HepG2 (cell line): ENCODE measurements around the gene TGFBR1.
"Not testable (repeated sequence)": the region's sequence is repeated elsewhere in the genome, so short reads cannot be mapped to it uniquely, and the experiment has no call there.

Experiments
- GABPA ChIP-seq, 2 experiments: IDR thresholded peaks; 2 replicates each; pipeline ENCODE4 v1.6.1; 2011 to 2016; ENCODE audit warnings: low read depth in 2 of 2, low read length in 1 of 2, missing biosample characterization in 1 of 2, missing genetic modification characterization in 1 of 2
- PBX3 ChIP-seq: sonication (generic); formaldehyde crosslinking; IDR thresholded peaks from 2 replicates; pipeline ENCODE4 v1.8.1; 2023; ENCODE audit warnings: missing genetic modification reagents, inconsistent platforms, borderline replicate concordance
- PRMT3 ChIP-seq: sonication (generic); formaldehyde crosslinking; IDR thresholded peaks from 2 replicates; pipeline ENCODE4 v1.8.1; 2022; ENCODE audit warnings: low read depth, mild to moderate bottlenecking, moderate library complexity, missing genetic modification reagents, borderline replicate concordance
- SP1 ChIP-seq, 2 experiments: fragments of 450-650 bp in 1 of 2; sonication (generic) in 1 of 2; formaldehyde crosslinking in 1 of 2; IDR thresholded peaks; 2 replicates each; pipeline versions ENCODE4 v1.4.0 to v1.6.1; 2016 to 2020; ENCODE audit warnings: missing genetic modification reagents in 1 of 2
- TARDBP ChIP-seq: sonication (generic); formaldehyde crosslinking; IDR thresholded peaks from 2 replicates; pipeline ENCODE4 v1.8.0; 2022; ENCODE audit warnings: mild to moderate bottlenecking, missing genetic modification reagents
- ZBTB34 ChIP-seq: sonication (generic); formaldehyde crosslinking; IDR thresholded peaks from 2 replicates; pipeline ENCODE4 v1.8.0; 2022; ENCODE audit warnings: mild to moderate bottlenecking, missing genetic modification reagents
- ZFP41 ChIP-seq: sonication (generic); formaldehyde crosslinking; IDR thresholded peaks from 2 replicates; pipeline ENCODE4 v1.4.0; 2020; ENCODE audit warnings: mild to moderate bottlenecking, missing genetic modification reagents, borderline replicate concordance

GRCh38 chr9:99196484-99196883 lies 91.6 kb downstream of the TGFBR1 start:
- not testable (repeated sequence) for TF ChIP-seq SP1 (IDR thresholded peaks at IDR 0.05); SP1 (CRISPR knock-in tag; IDR thresholded peaks at IDR 0.05); GABPA (IDR thresholded peaks at IDR 0.05; ENCODE audit: low read depth, low read length); GABPA (CRISPR knock-in tag; IDR thresholded peaks at IDR 0.05; ENCODE audit: low read depth); PBX3; TARDBP; ZFP41 (CRISPR knock-in tag); PRMT3 (CRISPR knock-in tag); ZBTB34 (CRISPR knock-in tag)
